Stimulated activated CD8-positive, alpha-beta memory T cell treated with anti-CD3 and anti-CD28 coated beads, Interleukin-15, amount 100 ng/mL, for 4 hours (primary cell): Measurements from ENCODE around the gene QKI.
"Not testable (repeated sequence)": the region's sequence is repeated elsewhere in the genome, so short reads cannot be mapped to it uniquely, and the experiment has no call there.

ENCODE experiments used
- DNase-seq, 2 donors: peaks; one replicate each; pipeline ENCODE4 v3.0.0-alpha.2; 2020; ENCODE audit warnings: low read depth in 2 of 2

The QKI gene

GRCh38 chr6:163414117-163414945 lies at the start of gene QKI:
Gene QKI, plus strand, starts transcription at chr6:163414718. Its CDS starts 476 bp downstream, at chr6:163415194.
- DNase-seq = peak; percentile 70

DNA sequence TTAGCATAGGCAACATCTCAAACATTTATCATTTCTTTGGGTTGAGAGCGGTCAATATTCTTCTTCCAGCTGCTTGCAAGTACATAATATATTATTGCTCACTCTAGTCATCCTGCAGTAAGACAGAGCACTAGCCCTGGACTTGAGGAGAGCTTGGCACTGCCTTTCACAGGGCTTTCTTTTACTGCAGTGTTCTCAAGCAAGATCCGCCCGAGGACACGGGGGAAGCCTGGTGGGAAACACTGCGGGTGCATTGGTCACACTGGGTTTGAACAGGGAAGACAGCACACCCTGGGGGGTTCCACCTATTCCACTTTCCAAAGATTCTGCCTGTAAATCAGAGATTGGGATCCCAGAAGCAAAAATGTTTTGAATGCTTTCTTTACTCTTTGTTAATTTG lies 48.2 kb upstream of the QKI start:
- DNase-seq = no peak

DNA sequence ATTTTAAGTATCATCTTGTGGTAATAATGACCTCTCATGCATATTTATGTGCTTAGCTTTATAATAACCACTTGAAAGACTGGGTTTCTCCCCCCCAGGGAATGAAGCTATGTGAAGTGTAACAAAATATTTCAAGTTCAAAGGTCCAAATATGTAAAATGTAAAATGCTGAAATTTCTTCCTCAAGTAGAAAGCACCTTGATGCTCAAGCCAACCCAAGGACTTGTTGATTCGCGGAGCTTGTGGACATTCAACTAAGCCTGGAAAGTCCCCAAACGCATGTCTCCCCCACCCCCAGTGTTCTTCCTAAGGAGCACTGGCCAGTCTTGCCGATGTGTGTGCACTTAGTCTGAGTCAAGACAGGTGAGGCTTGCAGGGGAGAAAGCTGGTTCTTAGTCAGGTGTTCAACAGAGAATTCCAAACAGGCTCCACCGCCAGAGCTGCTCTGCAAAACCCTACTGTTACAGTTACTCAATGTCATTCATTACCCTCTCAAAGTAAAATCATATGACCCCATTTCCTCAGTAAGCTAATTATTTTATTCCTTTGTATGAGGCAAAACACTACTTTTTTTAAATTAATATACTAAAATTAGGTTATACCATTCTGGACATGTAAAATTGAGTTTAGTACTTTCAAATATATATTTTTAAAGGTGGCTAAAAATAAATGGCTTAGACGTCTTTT lies 46.9 kb upstream of the QKI start:
- no peak for DNase-seq

- DNase-seq = no peak
Measured at GRCh38 chr6:163369141-163369540, 45.4 kb upstream of the QKI start.

GRCh38 chr6:163369628-163370365 lies 44.7 kb upstream of the QKI start:
- DNase-seq = no peak

DNA sequence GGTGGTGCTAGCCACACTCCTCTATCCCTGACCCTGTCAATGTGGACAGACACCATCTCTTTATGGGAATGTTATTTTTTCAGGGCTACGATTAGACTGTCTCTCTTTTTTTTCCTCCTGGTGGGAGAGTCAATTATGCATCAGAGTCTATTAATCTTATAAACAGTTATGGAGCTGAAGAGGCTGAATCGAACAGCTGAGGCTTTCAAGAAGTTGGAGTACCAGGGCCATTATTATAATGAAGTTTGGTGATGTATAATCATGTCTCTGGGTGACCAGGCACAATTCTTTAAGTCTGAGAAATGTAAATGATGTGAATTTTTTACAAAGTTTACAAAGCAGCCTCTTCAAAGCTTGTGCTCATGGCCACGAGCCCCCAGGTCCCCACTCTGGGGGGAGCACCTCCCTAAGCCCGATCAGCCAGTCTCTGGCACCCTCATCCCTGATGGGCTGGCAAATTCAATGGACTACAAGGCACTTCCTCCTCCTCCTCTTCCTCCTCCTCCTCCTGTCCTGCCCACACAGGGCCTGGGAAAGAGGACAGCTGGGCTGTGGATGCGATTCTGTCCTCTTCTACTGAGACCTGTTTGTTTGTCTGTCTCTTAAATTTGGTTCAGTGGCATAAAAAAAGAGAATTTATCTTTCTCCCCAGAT lies 43.9 kb upstream of the QKI start:
- no peak for DNase-seq

DNA sequence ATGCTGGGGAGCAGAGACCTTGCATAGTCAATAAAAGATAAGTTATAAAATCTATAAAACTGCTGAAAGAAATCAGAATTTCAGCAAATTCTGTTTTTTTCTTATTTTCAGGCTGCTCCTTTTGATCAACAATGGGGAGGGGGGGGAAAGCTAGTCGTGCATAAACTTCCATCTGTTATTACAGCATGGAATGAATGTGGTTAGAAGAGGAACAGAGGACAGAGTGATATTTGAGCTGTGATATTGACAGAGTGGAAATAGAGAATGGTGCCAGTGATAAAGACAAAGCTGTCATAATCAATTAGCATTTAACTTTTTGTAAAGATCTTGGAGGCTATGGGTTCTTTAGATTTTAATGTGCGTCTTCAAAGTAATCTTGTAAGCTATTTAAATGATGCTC lies 43.4 kb upstream of the QKI start:
- no peak for DNase-seq

DNA sequence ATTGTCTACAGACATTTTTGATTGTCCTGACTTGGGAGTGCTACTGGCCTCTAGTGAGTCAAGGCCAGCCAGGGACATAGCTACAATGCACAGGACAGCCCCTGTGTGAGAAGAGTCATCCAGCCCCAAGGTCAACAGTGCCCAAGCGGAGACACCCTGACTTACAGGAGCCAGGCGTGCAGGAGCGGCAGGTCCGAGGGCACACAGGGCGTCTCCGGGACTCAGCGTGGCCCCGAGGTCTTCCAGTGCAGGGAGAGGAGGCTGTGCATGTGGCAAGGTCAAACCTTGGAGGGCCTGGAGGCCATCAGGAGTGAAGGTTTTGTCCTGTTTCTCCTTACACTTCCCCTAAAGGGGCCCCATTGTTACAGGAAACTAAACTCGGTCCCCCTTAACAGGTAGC lies 41.3 kb upstream of the QKI start:
- DNase-seq = no peak

- DNase-seq = no peak
Measured at GRCh38 chr6:163375361-163375760, 39.2 kb upstream of the QKI start.

DNA sequence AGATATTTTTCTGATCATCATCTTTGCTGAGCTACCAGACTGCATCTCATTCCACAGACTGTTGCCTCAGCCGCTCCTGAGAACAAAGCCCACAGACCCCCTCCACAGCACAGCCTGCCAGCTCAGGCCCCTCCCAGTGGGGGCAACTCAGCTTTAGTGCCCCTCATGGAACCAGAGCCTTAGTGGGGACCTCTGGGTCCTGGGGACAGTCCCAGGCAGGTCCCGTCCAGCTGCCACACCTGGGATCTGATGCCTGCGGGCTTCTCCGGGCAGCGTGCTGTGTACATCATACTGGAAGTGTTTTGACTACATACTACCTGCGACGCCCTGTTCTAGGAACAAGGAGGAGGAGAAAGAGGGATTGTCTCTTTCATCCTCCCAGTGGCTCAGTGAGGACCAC lies 38.3 kb upstream of the QKI start:
- no peak for DNase-seq

DNA sequence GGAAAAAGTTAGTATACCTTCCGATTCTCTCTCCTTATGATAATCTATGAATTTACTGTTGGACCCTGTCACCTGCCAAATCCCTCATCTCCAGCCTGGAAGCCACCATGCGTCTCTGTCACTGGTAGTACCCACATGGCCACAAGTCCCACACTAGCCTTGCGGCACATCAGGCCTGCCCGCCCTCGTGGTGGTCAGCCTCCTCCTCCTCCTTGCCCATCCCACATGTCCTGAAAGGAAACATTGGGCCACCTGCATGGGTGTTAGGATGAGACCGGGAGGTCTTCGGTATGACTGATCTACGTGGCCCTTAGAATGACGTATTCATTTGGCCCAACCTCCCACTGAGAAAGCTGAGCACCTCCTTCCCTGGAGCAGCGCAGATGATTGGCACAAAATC lies 37.0 kb upstream of the QKI start:
- no peak for DNase-seq

DNA sequence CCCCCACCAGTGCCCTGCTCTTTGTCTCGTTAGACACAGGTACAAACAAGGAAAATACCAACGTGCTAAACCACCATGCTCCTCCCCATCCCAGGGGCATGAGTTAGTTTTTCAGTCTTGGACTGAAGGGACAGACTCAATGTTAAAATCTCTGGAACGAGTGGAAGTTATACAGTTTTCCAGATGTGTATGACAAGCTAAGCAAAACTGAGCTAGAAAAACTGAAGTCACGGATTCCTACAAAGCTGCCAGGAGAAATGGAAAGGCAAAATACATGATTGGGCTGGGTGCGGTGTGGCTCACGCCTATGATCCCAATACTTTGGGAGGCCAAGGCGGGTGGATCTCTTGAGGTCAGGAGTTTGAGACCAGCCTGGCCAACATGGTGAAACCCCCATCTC lies 34.3 kb upstream of the QKI start:
- no peak for DNase-seq

- DNase-seq = no peak
Measured at GRCh38 chr6:163381118-163381756, 33.3 kb upstream of the QKI start.

DNA sequence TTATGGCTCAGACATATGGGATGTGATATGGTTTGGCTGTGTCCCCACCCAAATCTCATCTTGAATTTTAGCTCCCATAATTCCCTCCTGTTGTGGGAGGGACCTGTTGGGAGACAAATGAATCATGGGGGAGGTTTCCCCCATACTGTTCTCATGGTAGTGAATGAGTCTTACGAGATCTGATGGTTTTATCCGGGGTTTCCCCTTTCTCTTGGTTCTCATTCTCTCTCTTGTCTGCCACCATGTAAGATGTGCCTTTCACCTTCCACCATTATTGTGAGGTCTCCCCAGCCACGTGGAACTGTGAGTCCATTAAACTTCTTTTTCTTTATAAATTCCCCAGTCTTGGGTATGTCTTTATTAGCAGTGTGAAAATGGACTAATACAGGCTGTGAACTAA lies 31.1 kb upstream of the QKI start:
- not testable (repeated sequence) for DNase-seq

- DNase-seq = no peak
Measured at GRCh38 chr6:163383912-163384311, 30.6 kb upstream of the QKI start.

- DNase-seq = no peak
Measured at GRCh38 chr6:163384510-163384909, 30.0 kb upstream of the QKI start.

GRCh38 chr6:163385503-163385902 lies 29.0 kb upstream of the QKI start:
- not testable (repeated sequence) for DNase-seq

- DNase-seq = no peak
Measured at GRCh38 chr6:163386329-163386908, 28.1 kb upstream of the QKI start.

DNA sequence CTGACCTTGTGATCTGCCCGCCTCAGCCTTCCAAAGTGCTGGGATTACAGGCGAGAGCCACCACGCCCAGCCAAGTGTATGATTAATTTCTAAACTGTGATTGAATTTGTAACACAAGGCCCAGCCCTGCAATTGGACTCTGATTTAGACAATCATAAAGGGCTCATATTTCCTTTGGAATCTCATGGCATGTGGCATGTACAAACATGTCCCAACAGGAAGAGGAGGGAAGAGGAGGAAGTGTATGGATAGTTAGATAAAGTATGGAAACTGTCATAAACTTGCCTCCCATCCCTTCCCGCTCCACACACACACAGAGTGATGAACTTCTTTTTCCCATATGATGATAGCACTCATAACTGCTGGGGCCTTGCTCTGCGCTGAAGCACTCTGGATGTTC lies 27.2 kb upstream of the QKI start:
- no peak for DNase-seq

GRCh38 chr6:163389354-163389753 lies 25.2 kb upstream of the QKI start:
- no peak for DNase-seq

- DNase-seq = no peak
Measured at GRCh38 chr6:163390770-163391169, 23.7 kb upstream of the QKI start.
